Cardiac fibroblast (primary cell): Measurements from ENCODE around the gene SLC37A4.
A peak's percentile ranks its signal among the peaks of the same experiment; 100 is the strongest.

Experiments
- DNase-seq, 2 donors: peaks; one replicate each; pipeline versions ENCODE4 v3.0.0 to v3.0.0-alpha.2; 2010; ENCODE audit warnings: low read depth in 2 of 2
- H3K4me3 ChIP-seq, 2 donors: replicated peaks in 1 of 2; 1 replicate in 1 of 2; 2 replicates in 1 of 2; pipeline ENCODE4 v1.5.1; 2011; ENCODE audit warnings: low read depth in 2 of 2, low read length in 2 of 2, mild to moderate bottlenecking in 2 of 2, moderate library complexity in 1 of 2
- CTCF ChIP-seq: IDR thresholded peaks from one replicate; pipeline ENCODE4 v1.5.1; 2011; ENCODE audit warnings: low read depth, mild to moderate bottlenecking, low read length, inconsistent platforms

SLC37A4 gene

GRCh38 chr11:119016216-119017009 is 14.3 kb downstream of the SLC37A4 start:
- DNase-seq: no peak
- TF ChIP-seq CTCF: no peak
- H3K4me3 ChIP-seq: peak overlapping the region in 1 of 2 donors; percentile 97

DNA sequence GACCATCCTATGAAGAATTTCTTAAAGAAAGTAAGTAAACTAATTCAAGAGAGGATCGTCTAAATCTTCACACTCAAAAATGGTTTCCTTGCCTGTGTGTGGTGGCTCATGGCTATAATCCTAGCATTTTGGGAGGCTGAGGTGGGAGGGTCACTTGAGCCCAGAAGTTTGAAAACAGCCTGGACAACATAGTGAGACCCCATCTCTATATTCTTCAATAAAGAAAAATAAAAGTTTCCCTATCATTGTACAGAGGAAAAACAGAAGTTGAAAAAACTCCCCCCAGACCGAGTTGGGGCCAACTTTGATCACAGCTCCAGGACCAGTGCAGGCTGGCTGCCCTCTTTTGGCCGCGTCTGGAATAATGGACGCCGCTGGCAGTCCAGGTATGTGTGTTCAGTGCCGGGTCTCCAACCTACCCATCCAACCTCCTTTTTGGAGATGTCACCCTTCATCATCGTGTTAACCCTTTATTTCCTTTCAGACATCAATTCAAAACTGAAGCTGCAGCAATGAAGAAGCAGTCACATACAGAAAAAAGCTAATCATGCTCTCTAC is 15.5 kb downstream of the SLC37A4 start:
- DNase-seq: no peak
- H3K4me3 ChIP-seq: no peak overlapping the region
- TF ChIP-seq CTCF: peak; percentile 15

DNA sequence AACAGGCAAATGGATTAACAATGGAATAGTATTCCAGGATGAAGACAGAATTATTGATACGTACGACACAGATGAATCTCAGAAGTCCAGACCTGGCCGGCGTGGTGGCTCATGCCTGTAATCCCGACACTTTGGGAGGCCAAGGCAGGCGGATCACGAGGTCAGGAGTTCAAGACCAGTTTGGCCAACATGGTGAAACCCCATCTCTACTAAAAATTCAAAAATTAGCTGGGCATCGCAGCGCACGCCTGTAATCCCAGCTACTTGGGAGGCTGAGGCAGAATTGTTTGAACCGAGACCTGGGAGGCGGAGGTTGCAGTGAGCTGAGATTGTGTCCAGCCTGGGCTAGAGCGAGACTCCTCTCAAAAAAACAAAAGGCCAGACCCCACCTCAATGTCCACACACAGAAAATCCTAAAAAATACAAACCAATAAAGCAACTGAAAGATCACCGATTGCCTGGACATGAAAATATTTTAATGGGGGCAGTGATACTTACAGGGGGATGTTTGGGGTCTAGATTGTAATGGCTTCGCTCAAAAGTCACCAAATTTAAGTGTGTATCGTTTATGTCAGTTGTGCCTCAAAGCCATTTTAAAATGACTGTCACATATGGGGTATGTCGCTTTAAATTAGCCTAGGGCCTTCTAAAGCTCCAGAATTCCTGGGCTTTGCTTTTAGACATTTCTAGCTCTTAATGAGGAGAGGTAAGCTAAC is 16.3 kb downstream of the SLC37A4 start:
- TF ChIP-seq CTCF: no peak
- DNase-seq: no peak
- no peak overlapping the region for H3K4me3 ChIP-seq

DNA sequence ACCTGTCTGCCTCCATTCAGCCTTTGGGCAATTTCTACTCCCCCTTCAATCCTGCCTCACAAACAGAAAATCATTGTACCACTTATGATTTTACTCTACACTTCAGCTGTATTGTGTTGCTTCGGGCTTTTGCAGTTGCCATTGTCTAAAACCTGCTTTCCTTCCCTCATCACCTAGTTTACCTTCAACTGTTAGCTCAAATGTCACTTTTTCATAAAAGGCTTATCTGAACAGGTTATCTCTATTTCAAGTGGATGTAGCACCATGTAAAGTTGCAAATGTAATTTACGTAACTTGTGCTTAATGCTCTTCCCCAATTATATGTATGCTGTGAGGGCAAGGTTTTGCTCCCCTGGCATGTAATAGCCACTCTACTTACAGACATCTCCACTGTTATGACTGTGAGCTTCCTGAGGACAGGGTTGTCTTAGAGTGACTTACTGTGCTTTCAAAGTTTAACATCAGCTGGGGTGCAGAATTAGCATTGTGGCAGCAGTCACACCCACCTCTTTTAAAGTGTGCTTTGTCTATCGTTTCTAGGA is 18.0 kb downstream of the SLC37A4 start:
- no peak for DNase-seq
- no peak for TF ChIP-seq CTCF
- no peak overlapping the region for H3K4me3 ChIP-seq

- H3K4me3 ChIP-seq: no peak overlapping the region
- DNase-seq: no peak
- TF ChIP-seq CTCF: no peak
Measured at GRCh38 chr11:119011476-119012053, 19.1 kb downstream of the SLC37A4 start.

DNA sequence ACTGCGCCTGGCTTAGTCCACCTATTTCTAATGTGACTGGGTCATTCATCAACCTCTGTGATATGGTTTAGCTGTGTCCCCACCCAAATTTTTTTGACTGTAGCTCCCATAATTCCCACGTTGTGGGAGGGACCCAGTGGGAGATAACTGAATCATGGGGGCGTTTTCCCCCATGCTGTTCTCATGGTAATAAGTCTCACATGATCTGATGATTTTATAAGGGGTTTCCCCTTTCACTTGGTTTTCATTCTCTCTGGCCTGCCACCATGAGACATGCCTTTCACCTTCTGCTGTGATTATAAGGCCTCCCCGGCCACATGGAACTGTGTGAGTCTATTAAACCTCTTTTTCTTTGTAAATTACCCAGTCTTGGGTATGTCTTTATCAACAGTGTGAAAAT is 24.0 kb downstream of the SLC37A4 start:
- H3K4me3 ChIP-seq: no peak overlapping the region
- TF ChIP-seq CTCF: no peak
- DNase-seq: no peak
